HepG2 (cell line): ENCODE data around the gene CKLF. TPM values are rescaled to one million over a fixed set of nuclear protein-coding genes. Genes with fewer than 3 reads are reported as not detected.

Source experiments
- EED ChIP-seq: sonication (generic); formaldehyde crosslinking; IDR thresholded peaks from 2 replicates; pipeline ENCODE4 v1.5.0; 2020; ENCODE audit warnings: mild to moderate bottlenecking, missing genetic modification reagents
- HNF4G ChIP-seq, 2 experiments: sonication (generic) in 1 of 2; formaldehyde crosslinking in 1 of 2; IDR thresholded peaks; 2 replicates each; pipeline versions ENCODE4 v1.4.0 to v1.6.1; 2011 to 2020; ENCODE audit warnings: borderline replicate concordance in 2 of 2, low read depth in 2 of 2, mild to moderate bottlenecking in 2 of 2, low read length in 1 of 2, missing genetic modification reagents in 1 of 2, moderate library complexity in 1 of 2
- MXD4 ChIP-seq: IDR thresholded peaks from 2 replicates; pipeline ENCODE4 v1.6.1; 2016; ENCODE audit warnings: mild to moderate bottlenecking, missing biosample characterization, missing genetic modification reagents
- XRCC5 ChIP-seq: fragments of 200-400 bp; formaldehyde crosslinking; optimal IDR thresholded peaks from 2 replicates; pipeline ENCODE3; 2017; ENCODE audit warnings: mild to moderate bottlenecking, low read length
- ZNF180 ChIP-seq: sonication (generic); formaldehyde crosslinking; IDR thresholded peaks from 2 replicates; pipeline ENCODE4 v1.4.0; 2020; ENCODE audit warnings: low read depth, missing genetic modification reagents, borderline replicate concordance
- polyA plus RNA-seq, 8 experiments: library from polyadenylated mRNA; depleted of rRNA in 3 of 8; stranded (reverse) in 7 of 8; unstranded in 1 of 8; fragments of >200 nt; fragmentation: Illumina TruSeq in 4 of 8; extraction: Trizol in 4 of 8; gene quantifications; 2 replicates each; pipeline versions ENCODE4 v1.2.1 to v1.2.3, GENCODE V29; 2011 to 2016; ENCODE audit warnings: low read depth in 4 of 8, missing spikeins in 1 of 8, mixed read lengths in 1 of 8; ENCODE audit not compliant: insufficient read depth in 1 of 8
- total RNA-seq, 5 experiments: library from RNA; depleted of rRNA; stranded (reverse); fragments of >200 nt; fragmentation: Illumina TruSeq; extraction: Trizol; gene quantifications; 2 replicates each; pipeline ENCODE4 v1.2.3, GENCODE V29; 2016; ENCODE audit warnings: low read depth in 1 of 5
- TF ChIP-seq, protein P1 (sequence below): IDR thresholded peaks from 2 replicates; pipeline ENCODE4 v1.6.1; 2016; ENCODE audit warnings: low read depth, missing genetic modification reagents, missing compliant biosample characterization
- TF ChIP-seq, protein P2 (sequence below), 2 experiments: sonication (generic) in 1 of 2; formaldehyde crosslinking in 1 of 2; IDR thresholded peaks; 2 replicates each; pipeline versions ENCODE4 v1.6.1 to v1.9.0; 2014 to 2022; ENCODE audit warnings: antibody characterized with exemption in 1 of 2, borderline replicate concordance in 1 of 2, inconsistent platforms in 1 of 2, low read depth in 1 of 2, missing genetic modification reagents in 1 of 2
- TF ChIP-seq, protein P3 (sequence below): IDR thresholded peaks from 2 replicates; pipeline ENCODE4 v1.6.1; 2018; ENCODE audit warnings: missing genetic modification reagents, mild to moderate bottlenecking, missing compliant biosample characterization
- TF ChIP-seq, protein P4 (sequence below): sonication (generic); formaldehyde crosslinking; conservative IDR thresholded peaks from 2 replicates; pipeline ENCODE4 v1.4.0; 2020; ENCODE audit warnings: mild to moderate bottlenecking, missing genetic modification reagents, moderate library complexity

CKLF gene
- total and polyA plus RNA-seq, 2 of the 13 experiments (the other 11 are each of a cell fraction or from before 2014, with no cell fraction given) = 120 to 167 TPM

DNA sequence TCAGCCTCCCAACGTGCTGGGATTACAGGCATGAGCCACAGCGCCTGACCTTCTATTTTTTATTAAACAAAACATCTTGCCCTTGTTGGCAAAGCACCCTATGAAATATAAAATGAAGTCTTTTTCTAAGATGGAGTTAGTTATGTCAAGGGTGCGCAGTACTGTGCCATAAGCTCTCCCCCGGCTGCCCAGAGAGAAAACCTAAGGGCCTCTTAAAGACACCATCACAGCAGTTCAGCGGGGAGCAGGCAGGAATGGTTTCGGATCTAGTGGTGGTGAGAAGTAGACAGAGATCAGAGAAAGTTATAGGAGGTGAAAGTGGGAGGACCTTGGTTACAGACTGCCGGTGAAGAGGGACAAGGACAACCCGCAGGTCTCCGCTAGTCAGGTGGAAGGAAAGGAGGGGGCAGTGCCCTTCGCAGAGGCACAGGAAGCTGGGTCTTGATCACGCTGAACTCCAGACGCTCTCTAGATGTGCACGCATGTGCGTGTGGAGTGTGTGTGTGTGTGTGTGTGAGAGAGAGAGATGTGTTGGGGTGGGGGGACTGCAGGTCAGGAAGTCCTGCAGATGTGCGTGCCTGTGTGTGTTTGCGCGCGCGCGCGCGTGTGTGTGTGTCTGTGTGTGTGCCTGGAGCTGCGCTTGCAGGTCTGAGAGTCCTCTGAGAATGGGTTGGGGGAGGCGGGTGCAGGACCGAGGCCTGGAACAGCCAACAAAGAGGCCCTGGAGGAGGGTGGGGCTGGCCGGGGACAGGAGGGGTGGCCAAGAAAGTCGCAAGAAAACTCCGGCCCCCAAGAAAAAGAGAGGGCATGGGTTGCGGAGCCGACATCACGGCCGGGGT, 51.4 kb downstream of the CKLF start (continued):
- TF ChIP-seq, protein P1, sequence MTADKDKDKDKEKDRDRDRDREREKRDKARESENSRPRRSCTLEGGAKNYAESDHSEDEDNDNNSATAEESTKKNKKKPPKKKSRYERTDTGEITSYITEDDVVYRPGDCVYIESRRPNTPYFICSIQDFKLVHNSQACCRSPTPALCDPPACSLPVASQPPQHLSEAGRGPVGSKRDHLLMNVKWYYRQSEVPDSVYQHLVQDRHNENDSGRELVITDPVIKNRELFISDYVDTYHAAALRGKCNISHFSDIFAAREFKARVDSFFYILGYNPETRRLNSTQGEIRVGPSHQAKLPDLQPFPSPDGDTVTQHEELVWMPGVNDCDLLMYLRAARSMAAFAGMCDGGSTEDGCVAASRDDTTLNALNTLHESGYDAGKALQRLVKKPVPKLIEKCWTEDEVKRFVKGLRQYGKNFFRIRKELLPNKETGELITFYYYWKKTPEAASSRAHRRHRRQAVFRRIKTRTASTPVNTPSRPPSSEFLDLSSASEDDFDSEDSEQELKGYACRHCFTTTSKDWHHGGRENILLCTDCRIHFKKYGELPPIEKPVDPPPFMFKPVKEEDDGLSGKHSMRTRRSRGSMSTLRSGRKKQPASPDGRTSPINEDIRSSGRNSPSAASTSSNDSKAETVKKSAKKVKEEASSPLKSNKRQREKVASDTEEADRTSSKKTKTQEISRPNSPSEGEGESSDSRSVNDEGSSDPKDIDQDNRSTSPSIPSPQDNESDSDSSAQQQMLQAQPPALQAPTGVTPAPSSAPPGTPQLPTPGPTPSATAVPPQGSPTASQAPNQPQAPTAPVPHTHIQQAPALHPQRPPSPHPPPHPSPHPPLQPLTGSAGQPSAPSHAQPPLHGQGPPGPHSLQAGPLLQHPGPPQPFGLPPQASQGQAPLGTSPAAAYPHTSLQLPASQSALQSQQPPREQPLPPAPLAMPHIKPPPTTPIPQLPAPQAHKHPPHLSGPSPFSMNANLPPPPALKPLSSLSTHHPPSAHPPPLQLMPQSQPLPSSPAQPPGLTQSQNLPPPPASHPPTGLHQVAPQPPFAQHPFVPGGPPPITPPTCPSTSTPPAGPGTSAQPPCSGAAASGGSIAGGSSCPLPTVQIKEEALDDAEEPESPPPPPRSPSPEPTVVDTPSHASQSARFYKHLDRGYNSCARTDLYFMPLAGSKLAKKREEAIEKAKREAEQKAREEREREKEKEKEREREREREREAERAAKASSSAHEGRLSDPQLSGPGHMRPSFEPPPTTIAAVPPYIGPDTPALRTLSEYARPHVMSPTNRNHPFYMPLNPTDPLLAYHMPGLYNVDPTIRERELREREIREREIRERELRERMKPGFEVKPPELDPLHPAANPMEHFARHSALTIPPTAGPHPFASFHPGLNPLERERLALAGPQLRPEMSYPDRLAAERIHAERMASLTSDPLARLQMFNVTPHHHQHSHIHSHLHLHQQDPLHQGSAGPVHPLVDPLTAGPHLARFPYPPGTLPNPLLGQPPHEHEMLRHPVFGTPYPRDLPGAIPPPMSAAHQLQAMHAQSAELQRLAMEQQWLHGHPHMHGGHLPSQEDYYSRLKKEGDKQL = no peak
- TF ChIP-seq MXD4 (CRISPR knock-in tag) = peak; percentile 75; the same call in 1 of the 2 replicates
- TF ChIP-seq, protein P2, sequence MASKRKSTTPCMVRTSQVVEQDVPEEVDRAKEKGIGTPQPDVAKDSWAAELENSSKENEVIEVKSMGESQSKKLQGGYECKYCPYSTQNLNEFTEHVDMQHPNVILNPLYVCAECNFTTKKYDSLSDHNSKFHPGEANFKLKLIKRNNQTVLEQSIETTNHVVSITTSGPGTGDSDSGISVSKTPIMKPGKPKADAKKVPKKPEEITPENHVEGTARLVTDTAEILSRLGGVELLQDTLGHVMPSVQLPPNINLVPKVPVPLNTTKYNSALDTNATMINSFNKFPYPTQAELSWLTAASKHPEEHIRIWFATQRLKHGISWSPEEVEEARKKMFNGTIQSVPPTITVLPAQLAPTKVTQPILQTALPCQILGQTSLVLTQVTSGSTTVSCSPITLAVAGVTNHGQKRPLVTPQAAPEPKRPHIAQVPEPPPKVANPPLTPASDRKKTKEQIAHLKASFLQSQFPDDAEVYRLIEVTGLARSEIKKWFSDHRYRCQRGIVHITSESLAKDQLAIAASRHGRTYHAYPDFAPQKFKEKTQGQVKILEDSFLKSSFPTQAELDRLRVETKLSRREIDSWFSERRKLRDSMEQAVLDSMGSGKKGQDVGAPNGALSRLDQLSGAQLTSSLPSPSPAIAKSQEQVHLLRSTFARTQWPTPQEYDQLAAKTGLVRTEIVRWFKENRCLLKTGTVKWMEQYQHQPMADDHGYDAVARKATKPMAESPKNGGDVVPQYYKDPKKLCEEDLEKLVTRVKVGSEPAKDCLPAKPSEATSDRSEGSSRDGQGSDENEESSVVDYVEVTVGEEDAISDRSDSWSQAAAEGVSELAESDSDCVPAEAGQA (IDR thresholded peaks at IDR 0.05; ENCODE audit: low read depth) = peak; percentile 40; the same call in 1 of the 2 replicates
- TF ChIP-seq, protein P2 (CRISPR knock-in tag; IDR thresholded peaks at IDR 0.05; ENCODE audit: borderline replicate concordance) = no peak
- TF ChIP-seq, protein P3, sequence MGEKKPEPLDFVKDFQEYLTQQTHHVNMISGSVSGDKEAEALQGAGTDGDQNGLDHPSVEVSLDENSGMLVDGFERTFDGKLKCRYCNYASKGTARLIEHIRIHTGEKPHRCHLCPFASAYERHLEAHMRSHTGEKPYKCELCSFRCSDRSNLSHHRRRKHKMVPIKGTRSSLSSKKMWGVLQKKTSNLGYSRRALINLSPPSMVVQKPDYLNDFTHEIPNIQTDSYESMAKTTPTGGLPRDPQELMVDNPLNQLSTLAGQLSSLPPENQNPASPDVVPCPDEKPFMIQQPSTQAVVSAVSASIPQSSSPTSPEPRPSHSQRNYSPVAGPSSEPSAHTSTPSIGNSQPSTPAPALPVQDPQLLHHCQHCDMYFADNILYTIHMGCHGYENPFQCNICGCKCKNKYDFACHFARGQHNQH (CRISPR knock-in tag) = 0 out of 2 replicates have a peak, but pooled peaks have one; percentile 48
- peak; percentile 73 for TF ChIP-seq XRCC5
- TF ChIP-seq, protein P4, sequence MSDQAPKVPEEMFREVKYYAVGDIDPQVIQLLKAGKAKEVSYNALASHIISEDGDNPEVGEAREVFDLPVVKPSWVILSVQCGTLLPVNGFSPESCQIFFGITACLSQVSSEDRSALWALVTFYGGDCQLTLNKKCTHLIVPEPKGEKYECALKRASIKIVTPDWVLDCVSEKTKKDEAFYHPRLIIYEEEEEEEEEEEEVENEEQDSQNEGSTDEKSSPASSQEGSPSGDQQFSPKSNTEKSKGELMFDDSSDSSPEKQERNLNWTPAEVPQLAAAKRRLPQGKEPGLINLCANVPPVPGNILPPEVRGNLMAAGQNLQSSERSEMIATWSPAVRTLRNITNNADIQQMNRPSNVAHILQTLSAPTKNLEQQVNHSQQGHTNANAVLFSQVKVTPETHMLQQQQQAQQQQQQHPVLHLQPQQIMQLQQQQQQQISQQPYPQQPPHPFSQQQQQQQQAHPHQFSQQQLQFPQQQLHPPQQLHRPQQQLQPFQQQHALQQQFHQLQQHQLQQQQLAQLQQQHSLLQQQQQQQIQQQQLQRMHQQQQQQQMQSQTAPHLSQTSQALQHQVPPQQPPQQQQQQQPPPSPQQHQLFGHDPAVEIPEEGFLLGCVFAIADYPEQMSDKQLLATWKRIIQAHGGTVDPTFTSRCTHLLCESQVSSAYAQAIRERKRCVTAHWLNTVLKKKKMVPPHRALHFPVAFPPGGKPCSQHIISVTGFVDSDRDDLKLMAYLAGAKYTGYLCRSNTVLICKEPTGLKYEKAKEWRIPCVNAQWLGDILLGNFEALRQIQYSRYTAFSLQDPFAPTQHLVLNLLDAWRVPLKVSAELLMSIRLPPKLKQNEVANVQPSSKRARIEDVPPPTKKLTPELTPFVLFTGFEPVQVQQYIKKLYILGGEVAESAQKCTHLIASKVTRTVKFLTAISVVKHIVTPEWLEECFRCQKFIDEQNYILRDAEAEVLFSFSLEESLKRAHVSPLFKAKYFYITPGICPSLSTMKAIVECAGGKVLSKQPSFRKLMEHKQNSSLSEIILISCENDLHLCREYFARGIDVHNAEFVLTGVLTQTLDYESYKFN (CRISPR knock-in tag) = peak; percentile 47
- TF ChIP-seq EED = no peak
- no peak for TF ChIP-seq ZNF180 (CRISPR knock-in tag)
- TF ChIP-seq HNF4G (IDR thresholded peaks at IDR 0.05; ENCODE audit: borderline replicate concordance, low read depth, low read length) = no peak
- TF ChIP-seq HNF4G (CRISPR knock-in tag; IDR thresholded peaks at IDR 0.05; ENCODE audit: borderline replicate concordance, low read depth) = peak; percentile 73; the same call in 1 of the 2 replicates
